NB4 (cell line): ENCODE measurements around the gene CYP19A1.

ENCODE experiments used
- DNase-seq: peaks from one replicate; pipeline ENCODE4 v3.0.0; 2010; ENCODE audit warnings: low read depth
- H3K4me3 ChIP-seq: one replicate; pipeline ENCODE4 v1.5.1; 2011; ENCODE audit warnings: mild to moderate bottlenecking, low read depth, low read length, moderate library complexity
- MYC ChIP-seq: IDR thresholded peaks from 2 replicates; pipeline ENCODE4 v1.6.1; 2011; ENCODE audit warnings: low read depth, low read length
- POLR2A ChIP-seq: IDR thresholded peaks from 2 replicates; pipeline ENCODE4 v1.6.1; 2011; ENCODE audit warnings: mild to moderate bottlenecking; ENCODE audit not compliant: insufficient read length; ENCODE audit errors: extremely low read depth
- TF ChIP-seq, protein P1 (sequence below): IDR thresholded peaks from one replicate; pipeline ENCODE4 v1.5.1; 2012; ENCODE audit warnings: low read depth, low read length
- TF ChIP-seq, protein P2 (sequence below): IDR thresholded peaks from 2 replicates; pipeline ENCODE4 v1.6.1; 2011; ENCODE audit warnings: low read depth, low read length

CYP19A1 gene

DNA sequence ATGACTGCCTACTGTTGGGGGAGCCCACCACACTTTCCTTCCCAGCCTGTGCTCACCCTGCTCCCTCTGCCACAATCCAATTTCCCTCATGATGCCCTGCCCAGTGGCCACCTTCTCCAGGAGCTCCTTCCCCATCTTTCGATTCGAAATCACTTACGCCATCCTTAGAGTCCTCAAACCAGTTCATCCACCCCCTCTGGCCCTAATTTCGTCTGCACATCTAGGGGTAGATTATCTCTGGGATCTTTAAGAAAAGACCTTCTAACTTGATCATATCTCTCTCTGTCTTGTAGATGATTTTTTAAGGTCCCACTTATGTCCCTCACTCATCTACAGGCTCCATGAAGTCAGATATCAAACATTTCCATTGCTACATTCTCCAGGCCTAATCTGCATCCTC is 17.1 kb downstream of the CYP19A1 start:
- H3K4me3 ChIP-seq, result no peak overlapping the region
- no peak for DNase-seq
- TF ChIP-seq, protein P1, sequence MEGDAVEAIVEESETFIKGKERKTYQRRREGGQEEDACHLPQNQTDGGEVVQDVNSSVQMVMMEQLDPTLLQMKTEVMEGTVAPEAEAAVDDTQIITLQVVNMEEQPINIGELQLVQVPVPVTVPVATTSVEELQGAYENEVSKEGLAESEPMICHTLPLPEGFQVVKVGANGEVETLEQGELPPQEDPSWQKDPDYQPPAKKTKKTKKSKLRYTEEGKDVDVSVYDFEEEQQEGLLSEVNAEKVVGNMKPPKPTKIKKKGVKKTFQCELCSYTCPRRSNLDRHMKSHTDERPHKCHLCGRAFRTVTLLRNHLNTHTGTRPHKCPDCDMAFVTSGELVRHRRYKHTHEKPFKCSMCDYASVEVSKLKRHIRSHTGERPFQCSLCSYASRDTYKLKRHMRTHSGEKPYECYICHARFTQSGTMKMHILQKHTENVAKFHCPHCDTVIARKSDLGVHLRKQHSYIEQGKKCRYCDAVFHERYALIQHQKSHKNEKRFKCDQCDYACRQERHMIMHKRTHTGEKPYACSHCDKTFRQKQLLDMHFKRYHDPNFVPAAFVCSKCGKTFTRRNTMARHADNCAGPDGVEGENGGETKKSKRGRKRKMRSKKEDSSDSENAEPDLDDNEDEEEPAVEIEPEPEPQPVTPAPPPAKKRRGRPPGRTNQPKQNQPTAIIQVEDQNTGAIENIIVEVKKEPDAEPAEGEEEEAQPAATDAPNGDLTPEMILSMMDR, result no peak
- TF ChIP-seq, protein P2, sequence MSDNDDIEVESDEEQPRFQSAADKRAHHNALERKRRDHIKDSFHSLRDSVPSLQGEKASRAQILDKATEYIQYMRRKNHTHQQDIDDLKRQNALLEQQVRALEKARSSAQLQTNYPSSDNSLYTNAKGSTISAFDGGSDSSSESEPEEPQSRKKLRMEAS, result no peak
- no peak for TF ChIP-seq POLR2A
- no peak for TF ChIP-seq MYC

DNA sequence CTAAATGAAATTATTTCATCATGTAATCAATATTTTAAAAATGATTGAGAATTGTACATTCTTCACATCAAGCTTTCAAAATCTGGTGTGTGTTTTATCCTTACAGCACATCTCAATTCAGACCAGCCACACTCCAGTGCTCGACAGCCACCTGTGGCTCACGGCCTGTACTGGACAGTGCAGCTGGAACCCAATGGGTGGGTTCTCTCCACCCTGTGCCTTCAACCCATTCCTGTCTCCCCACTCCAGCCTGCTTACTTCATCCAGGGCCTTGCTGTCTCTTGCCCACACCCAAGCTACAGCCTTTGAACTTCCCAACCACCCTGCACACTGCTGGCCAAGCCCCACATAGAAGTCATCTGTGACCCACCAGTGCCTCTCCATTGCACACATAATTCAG is 17.6 kb downstream of the CYP19A1 start:
- TF ChIP-seq, protein P1, result no peak
- no peak for TF ChIP-seq POLR2A
- no peak for TF ChIP-seq MYC
- TF ChIP-seq, protein P2, result no peak
- DNase-seq, result no peak
- H3K4me3 ChIP-seq, result no peak overlapping the region

DNA sequence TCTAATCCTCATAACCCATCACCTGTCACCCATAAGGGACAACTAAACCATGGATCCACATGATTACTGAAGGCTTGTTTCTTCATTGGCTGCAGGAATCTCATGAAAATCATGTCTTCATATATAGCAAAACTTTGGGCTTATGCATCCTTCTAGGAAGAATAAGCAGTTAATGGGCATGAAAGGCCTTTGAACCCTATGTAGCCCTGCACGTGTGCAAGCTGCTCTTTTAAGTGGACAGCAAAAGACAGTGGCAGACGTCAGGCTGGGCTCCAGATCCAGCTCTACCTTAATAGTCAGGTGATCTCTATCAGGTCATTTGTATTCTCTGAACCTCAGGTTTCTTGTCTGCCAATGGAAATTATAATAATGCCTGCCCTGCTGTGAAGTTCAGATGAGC is 18.9 kb downstream of the CYP19A1 start:
- DNase-seq, result no peak
- TF ChIP-seq, protein P1, result no peak

DNA sequence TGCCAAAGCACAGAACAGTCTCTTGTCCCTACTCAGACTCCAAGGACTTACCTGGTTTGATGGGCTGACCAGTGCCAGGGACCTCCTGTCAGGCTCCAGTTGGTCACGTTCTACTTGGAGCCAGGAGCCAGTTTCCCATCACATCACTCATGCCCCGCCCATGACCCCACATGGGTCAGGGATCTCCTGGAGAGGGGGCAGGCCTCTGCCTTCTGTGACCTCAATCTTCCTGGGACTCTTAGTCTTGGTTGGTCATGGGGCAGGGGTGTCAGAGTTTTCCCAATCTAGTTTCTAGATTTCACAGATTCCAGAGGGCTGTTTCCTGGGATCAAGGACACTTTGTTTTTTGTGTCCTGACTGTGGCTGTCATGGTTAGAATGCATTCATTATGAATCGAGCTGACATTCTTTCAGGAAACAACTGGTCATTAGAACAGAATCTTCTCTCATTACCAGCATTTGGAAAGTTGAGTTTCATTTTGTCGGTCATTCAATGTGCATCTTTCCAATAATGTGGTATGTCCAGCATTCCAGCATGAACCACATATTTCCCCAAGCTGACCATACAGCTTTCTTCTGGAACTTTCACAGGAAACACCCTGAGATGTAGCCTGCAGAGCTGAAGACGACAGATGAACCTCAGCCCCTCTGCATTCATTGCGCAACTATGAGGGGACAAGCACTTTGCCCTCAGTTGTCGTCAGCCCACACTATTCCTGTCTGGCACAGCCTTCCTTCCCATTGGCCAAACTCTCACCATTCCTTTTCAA is 19.8 kb downstream of the CYP19A1 start:
- TF ChIP-seq POLR2A, result no peak
- no peak for TF ChIP-seq MYC
- TF ChIP-seq, protein P1, result no peak
- TF ChIP-seq, protein P2, result no peak
- DNase-seq, result peak; percentile 17
- H3K4me3 ChIP-seq, result no peak overlapping the region

More for the DNA sequence above, 18.9 kb downstream of the CYP19A1 start:
- H3K4me3 ChIP-seq, result no peak overlapping the region

DNA sequence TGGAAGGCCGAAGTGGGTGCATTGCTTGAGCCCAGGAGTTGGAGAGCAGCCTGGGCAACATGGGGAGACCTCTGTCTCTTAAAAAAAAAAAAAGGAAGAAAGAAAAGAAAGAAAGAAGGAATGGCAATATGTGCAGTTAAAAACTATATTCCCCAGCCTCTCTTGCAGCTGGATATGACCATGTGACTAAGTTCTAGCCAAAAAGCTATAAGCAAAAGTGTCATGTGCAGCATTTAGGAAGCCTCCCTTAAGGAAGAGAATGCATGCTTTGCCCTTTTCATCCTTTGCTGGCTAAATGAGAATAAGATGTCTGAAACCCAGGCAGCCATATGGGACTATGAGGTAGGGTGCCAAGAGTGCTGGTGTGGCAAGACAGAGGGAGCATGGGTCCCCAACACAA is 21.8 kb downstream of the CYP19A1 start:
- DNase-seq, result no peak
- no peak for TF ChIP-seq POLR2A
- TF ChIP-seq, protein P1, result no peak
- TF ChIP-seq, protein P2, result no peak
- TF ChIP-seq MYC, result no peak
- H3K4me3 ChIP-seq, result no peak overlapping the region
